GM19372 (cell line): ENCODE results near the gene KCNH6.

Experiments used
- ATAC-seq: cut with Tn5 transposase; IDR thresholded peaks from one replicate; pipeline ENCODE4 v1.9.1; 2021; ENCODE audit warnings: mild to moderate bottlenecking, low read depth, moderate library complexity; ENCODE audit not compliant: unreplicated experiment

Gene KCNH6

DNA sequence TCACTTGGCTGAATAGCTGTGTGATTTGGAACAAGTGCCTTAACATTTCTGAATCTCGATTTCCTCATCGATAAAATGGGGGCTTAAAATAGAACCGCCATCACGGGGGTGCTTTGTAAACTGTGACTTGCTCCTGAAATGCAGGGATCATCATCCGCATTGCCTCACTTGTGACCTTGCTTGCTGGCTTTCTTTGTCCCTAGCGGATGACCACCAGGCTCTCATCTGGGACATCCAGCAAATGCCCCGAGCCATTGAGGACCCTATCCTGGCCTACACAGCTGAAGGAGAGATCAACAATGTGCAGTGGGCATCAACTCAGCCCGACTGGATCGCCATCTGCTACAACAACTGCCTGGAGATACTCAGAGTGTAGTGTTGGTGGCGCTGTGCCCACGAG, 65.6 kb downstream of the KCNH6 start:
- ATAC-seq: no peak

DNA sequence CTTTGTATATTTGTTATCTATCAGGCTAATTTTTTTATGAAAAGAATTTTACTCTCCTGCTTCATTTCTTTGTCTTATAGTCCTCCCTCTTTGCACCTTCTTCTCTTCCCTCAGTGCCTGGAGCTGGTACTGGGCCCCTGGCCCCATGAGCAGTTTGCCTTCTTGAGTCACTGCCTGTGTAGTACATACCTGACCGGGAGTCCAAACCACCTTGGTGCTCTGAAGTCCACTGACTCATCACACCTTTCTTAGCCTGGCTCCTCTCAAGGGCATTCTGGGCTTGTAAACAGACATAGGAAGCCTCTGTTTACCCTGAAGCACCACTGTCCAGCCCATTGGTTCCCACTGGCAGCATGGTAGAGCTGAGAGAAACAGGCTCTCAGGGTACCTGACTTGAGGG, 66.5 kb downstream of the KCNH6 start:
- ATAC-seq: no peak

DNA sequence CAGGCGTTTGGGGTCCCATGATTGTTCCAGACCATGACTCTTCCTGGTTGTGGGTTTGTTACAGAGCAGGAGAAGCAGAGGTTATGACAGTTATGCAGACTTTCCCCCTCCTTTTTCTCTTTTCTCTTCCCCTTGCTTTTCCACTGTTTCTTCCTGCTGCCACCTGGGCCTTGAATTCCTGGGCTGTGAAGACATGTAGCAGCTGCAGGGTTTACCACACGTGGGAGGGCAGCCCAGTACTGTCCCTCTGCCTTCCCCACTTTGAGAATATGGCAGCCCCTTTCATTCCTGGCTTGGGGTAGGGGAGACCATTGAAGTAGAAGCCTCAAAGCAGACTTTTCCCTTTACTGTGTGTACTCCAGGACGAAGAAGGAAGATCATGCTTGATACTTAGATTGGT, 69.6 kb downstream of the KCNH6 start:
- ATAC-seq: no peak

DNA sequence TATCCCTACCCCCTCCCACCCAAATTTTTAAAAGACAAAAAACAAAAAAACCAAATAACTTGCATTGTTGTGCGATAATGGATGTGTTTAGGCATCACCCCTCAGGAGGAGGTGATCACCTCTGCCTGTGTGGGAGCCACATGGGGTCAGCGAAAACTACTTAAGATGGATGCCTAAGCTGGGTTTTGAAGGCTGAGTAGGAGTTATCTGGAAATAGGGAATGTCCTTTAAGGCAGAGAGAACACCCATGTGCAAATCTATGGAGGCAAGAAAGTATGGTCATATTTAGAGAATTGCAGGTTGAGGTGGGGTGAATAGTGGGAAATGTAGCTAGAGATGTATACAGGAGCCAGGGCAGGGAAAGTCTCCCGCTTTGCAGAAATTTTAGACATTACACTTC, 72.0 kb downstream of the KCNH6 start:
- no peak for ATAC-seq
